ENCODE data around the gene TRMT112. TPM values are rescaled to one million over a fixed set of nuclear protein-coding genes. Genes with fewer than 3 reads are reported as not detected.

The TRMT112 gene
- total RNA-seq, 4 donors from 2014 or later, result 228 to 435 (median 237) TPM

DNA sequence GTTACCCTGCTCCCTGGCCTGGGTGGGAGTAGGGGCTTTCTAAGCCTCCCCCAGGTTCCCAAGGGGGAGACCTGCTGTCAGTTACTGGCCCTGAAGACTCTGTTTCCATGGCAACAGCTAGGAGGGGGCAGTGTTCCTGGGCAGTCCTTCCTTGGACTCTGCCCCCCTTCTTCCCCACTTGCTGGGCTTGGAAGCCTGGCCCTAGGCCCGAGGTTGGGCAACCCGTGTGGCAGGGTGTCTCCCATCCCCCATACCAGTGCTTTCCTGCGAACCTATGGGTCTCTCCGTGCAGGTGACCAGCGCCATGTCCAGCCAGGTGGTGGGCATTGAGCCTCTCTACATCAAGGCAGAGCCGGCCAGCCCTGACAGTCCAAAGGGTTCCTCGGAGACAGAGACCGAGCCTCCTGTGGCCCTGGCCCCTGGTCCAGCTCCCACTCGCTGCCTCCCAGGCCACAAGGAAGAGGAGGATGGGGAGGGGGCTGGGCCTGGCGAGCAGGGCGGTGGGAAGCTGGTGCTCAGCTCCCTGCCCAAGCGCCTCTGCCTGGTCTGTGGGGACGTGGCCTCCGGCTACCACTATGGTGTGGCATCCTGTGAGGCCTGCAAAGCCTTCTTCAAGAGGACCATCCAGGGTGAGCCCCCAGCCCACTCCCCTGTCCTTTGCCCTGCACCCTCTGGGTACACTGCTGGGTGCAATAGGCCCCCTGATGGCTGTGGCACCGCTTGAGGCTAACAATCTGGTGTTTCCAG lies 10.3 kb downstream of the TRMT112 start:
- Histone ChIP-seq H3K4me3 (replicated peaks in 1 of 3) (peak overlapping the region in 2 of 3 donors; percentile 31 to 74), H3K36me3 (no peaks in the 10 kb centered on the region), H3K27ac (peak overlapping the region in 2 of 3 donors; percentile 26 to 88), H3K4me1 (peaks cover 16 to 25% of the 10 kb centered on the region in 2 donors), H3K27me3 (no peaks in the 10 kb centered on the region), H3K9me3 (no peaks in the 10 kb centered on the region)
- WGBS, 2 donors, result 70 to 73% methylated on average over 12 to 15 of the region's 15 CpGs
- intact Hi-C loops (cut with DNase I), result no loop called here
- DNase-seq, result peak; percentile 58 to 70
- no peak for TF ChIP-seq POLR2A (IDR thresholded peaks at IDR 0.05)
- TF ChIP-seq, protein P1, sequence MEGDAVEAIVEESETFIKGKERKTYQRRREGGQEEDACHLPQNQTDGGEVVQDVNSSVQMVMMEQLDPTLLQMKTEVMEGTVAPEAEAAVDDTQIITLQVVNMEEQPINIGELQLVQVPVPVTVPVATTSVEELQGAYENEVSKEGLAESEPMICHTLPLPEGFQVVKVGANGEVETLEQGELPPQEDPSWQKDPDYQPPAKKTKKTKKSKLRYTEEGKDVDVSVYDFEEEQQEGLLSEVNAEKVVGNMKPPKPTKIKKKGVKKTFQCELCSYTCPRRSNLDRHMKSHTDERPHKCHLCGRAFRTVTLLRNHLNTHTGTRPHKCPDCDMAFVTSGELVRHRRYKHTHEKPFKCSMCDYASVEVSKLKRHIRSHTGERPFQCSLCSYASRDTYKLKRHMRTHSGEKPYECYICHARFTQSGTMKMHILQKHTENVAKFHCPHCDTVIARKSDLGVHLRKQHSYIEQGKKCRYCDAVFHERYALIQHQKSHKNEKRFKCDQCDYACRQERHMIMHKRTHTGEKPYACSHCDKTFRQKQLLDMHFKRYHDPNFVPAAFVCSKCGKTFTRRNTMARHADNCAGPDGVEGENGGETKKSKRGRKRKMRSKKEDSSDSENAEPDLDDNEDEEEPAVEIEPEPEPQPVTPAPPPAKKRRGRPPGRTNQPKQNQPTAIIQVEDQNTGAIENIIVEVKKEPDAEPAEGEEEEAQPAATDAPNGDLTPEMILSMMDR (IDR thresholded peaks at IDR 0.05), result no peak

DNA sequence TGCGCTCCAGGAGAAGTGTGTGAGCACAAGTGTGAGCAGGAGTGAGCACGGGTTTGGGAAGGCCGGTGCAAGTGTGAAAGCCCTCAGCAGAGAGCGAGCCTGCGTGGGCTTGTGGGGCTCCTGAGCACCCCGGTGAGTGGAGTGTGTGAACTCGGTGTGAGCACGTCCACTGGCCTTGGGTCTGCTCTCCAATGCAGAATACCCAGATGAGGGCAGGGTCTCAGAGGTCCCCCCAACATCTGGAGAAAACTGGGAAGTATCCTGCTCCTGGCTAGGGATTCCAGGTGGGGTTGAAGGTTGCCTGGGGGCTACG lies 10.8 kb downstream of the TRMT112 start:
- Histone ChIP-seq H3K27ac (peak overlapping the region in 2 of 3 donors; percentile 26 to 88), H3K36me3 (no peaks in the 10 kb centered on the region), H3K9me3 (no peaks in the 10 kb centered on the region), H3K27me3 (no peaks in the 10 kb centered on the region), H3K4me1 (peaks cover 16 to 25% of the 10 kb centered on the region in 2 donors), H3K4me3 (replicated peaks in 1 of 3) (peak overlapping the region; percentile 31 to 79 (median 74))
- 22 to 32% methylated on average over 8 to 9 of the region's 9 CpGs for WGBS, 2 donors
- TF ChIP-seq POLR2A (IDR thresholded peaks at IDR 0.05), result no peak
- TF ChIP-seq, protein P1 (IDR thresholded peaks at IDR 0.05), result no peak
- intact Hi-C loops (cut with DNase I), result no loop called here
- no peak for DNase-seq

DNA sequence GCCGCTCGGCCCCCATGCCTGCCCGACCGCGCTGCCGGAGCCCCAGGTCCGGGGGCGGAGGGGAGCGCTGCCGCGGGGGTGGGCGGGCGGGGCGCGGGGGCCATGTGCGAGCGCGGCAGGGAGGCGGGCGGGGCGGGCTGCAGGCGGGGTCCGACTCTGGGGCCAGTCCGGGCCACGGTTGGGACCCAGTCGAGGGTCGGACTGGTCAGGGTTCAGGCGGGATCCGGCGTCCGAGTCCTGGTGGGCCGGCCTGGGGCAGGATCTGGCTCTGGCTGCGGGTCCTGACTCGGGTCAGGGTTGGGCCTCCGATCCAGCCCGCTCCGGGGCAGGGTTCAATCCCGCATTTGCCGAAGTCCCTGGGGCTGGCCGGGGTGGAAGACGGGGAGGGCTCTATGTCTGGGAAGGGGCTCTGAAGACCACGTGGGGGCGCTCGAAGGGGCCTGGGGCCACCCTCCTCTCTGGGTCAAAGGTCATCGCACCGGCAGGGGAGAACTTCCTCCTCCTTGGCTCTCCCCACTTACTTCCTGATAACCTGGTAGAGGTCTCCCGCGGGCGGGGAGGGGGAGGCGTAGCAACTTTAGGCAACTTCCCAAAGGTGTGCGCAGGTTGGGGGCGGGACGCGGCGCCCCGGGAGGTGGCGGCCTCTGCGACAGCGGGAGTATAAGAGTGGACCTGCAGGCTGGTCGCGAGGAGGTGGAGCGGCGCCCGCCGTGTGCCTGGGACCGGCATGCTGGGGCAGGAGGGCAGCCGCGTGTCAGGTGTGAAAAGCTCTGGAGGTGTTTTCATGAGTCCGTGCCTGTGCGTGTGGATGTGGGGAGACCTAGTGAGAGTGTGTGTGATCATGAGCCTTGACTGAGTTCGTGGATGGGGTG lies 11.4 kb downstream of the TRMT112 start:
- peaks cover 16 to 26% of the 10 kb centered on the region in 2 donors for H3K4me1 ChIP-seq
- TF ChIP-seq, protein P1 (IDR thresholded peaks at IDR 0.05), result peak in 2 of 6 experiments; percentile 25 to 33
- peak; percentile 18 to 78 for TF ChIP-seq POLR2A (IDR thresholded peaks at IDR 0.05)
- H3K4me3 ChIP-seq (replicated peaks in 1 of 3), result peak overlapping the region; percentile 31 to 79 (median 74)
- no peaks in the 10 kb centered on the region for H3K36me3 ChIP-seq
- H3K27me3 ChIP-seq, result no peaks in the 10 kb centered on the region
- intact Hi-C loops (cut with DNase I), result no loop called here
- H3K27ac ChIP-seq, result peak overlapping the region; percentile 74 to 88 (median 79)
- WGBS, 2 donors, result 0% methylated on average over 14 to 27 of the region's 71 CpGs
- peak; percentile 74 to 84 for DNase-seq
- H3K9me3 ChIP-seq, result no peaks in the 10 kb centered on the region

DNA sequence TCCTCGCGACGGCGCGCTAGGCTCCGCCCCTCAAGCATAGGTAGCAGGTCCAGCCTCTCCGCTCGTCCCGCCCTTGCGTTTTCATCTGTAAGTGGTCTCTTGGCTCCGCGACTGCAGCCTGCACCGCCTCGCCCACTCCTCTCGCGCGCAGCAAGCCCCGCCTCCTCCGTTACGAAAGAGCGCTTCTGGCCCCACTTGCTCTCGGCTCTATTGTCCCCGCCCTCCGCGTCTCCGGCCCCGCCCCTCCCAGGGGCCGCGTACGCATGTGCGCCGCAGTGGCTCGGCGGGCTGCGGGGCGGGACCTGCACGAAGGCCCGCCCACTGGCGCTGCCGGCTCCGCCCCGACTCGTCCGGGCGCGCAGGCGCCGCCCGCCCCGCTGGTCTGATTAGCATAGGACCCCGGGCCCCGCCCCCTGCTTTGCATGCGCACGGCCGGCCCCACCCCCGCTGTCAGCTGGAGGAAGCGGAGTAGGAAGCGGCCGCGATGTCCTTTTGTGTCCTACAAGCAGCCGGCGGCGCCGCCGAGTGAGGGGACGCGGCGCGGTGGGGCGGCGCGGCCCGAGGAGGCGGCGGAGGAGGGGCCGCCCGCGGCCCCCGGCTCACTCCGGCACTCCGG lies 12.2 kb downstream of the TRMT112 start, which contains the start of gene ESRRA:
ESRRA (plus strand) TSS at position 450 of the 616 bp plus-strand sequence. CDS start 1,656 bp downstream, outside the sequence.
- Histone ChIP-seq H3K27ac (peak within 1 kb of the TSS; percentile 98 to 100 (median 99)), H3K4me3 (replicated peaks in 1 of 3) (peak within 1 kb of the TSS; percentile 31 to 79 (median 74)), H3K4me1 (peaks cover 23 to 33% of the 10 kb centered on the region in 2 donors), H3K9me3 (no peaks in the 10 kb centered on the region), H3K36me3 (no peaks in the 10 kb centered on the region), H3K27me3 (no peaks in the 10 kb centered on the region)
- 0% methylated on average over 22 of the region's 81 CpGs; no CpG with 5 or more reads in 1 of the 2 donors for WGBS, 2 donors
- intact Hi-C loops (cut with DNase I), result no loop called here
- TF ChIP-seq, protein P1 (IDR thresholded peaks at IDR 0.05), result no peak
- peak in 1 of 2 donors; percentile 83 for TF ChIP-seq POLR2A (IDR thresholded peaks at IDR 0.05)
- peak; percentile 100 for DNase-seq

All from thyroid gland (tissue), 4 donors.